B cell (primary cell): ENCODE results near the gene CORO2B.

Experiments
- EZH2 ChIP-seq: IDR thresholded peaks from 2 replicates; pipeline ENCODE4 v1.6.1; 2012; ENCODE audit warnings: borderline replicate concordance, low read depth, mild to moderate bottlenecking, moderate library complexity, low read length; ENCODE audit not compliant: insufficient read depth, poor library complexity, severe bottlenecking
- TF ChIP-seq, protein P1 (sequence below): fragments of 200-600 bp; IDR thresholded peaks from one replicate; pipeline ENCODE4 v1.8.0; 2022; ENCODE audit warnings: antibody characterized with exemption, mild to moderate bottlenecking

DNA sequence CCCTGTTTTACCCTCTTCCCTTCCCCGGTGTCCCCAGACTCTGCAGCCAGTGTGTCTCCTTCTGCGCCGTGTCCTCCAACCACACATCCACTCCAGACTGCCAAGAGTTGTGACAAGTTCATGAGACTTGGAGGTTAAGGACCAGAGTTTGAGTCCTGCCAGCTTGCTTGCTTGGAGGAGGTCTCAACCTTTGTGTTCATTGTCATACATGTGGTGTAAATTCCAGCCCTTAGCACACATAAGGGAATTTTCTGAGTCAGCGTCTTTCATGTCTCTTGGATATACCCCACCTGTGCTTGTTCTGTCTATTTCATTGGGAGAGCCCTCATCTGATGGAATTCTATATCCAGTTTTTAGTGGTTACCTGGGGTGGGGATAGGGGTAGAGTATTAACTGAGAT, 13.3 kb downstream of the CORO2B start:
- TF ChIP-seq EZH2, result no peak
- TF ChIP-seq, protein P1, sequence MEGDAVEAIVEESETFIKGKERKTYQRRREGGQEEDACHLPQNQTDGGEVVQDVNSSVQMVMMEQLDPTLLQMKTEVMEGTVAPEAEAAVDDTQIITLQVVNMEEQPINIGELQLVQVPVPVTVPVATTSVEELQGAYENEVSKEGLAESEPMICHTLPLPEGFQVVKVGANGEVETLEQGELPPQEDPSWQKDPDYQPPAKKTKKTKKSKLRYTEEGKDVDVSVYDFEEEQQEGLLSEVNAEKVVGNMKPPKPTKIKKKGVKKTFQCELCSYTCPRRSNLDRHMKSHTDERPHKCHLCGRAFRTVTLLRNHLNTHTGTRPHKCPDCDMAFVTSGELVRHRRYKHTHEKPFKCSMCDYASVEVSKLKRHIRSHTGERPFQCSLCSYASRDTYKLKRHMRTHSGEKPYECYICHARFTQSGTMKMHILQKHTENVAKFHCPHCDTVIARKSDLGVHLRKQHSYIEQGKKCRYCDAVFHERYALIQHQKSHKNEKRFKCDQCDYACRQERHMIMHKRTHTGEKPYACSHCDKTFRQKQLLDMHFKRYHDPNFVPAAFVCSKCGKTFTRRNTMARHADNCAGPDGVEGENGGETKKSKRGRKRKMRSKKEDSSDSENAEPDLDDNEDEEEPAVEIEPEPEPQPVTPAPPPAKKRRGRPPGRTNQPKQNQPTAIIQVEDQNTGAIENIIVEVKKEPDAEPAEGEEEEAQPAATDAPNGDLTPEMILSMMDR, result no peak
